Transverse colon (tissue), 4 donors: ENCODE data around the gene STAC3. TPM values are rescaled to one million over a fixed set of nuclear protein-coding genes. Genes with fewer than 3 reads are reported as not detected.

ENCODE experiments used
- DNase-seq: peaks from one replicate; pipeline ENCODE4 v3.0.0-alpha.2; 2019
- H3K27ac ChIP-seq, 4 donors: fragments of 200-600 bp; sonication (generic); 2 replicates each; pipeline ENCODE4 v1.5.1; 2016 to 2018; ENCODE audit warnings: inconsistent platforms in 4 of 4
- H3K27me3 ChIP-seq: fragments of 200-600 bp; sonication (generic); 2 replicates; pipeline ENCODE4 v1.5.1; 2017; ENCODE audit warnings: inconsistent platforms
- H3K36me3 ChIP-seq, 4 donors: fragments of 200-600 bp; sonication (generic); 2 replicates each; pipeline ENCODE4 v1.5.1; 2017 to 2019; ENCODE audit warnings: inconsistent platforms in 4 of 4
- H3K4me1 ChIP-seq, 4 donors: fragments of 200-600 bp; sonication (generic); 2 replicates each; pipeline ENCODE4 v1.5.1; 2017 to 2020; ENCODE audit warnings: inconsistent platforms in 4 of 4
- H3K4me3 ChIP-seq, 4 donors: fragments of 200-600 bp; sonication (generic); 1 replicate in 1 of 4; 2 replicates in 3 of 4; pipeline versions ENCODE4 v1.5.1 to v1.6.1; 2017 to 2019; ENCODE audit warnings: inconsistent platforms in 4 of 4
- H3K9me3 ChIP-seq, 2 donors: fragments of 200-600 bp; sonication (generic); 2 replicates each; pipeline ENCODE4 v1.5.1; 2017 to 2019; ENCODE audit warnings: inconsistent platforms in 2 of 2
- EP300 ChIP-seq: sonication (generic); formaldehyde crosslinking; IDR thresholded peaks from one replicate; pipeline ENCODE4 v1.6.1; 2017; ENCODE audit warnings: antibody characterized with exemption, low read depth
- POLR2A ChIP-seq: fragments of 450-650 bp; IDR thresholded peaks from one replicate; pipeline ENCODE4 v1.6.1; 2016; ENCODE audit warnings: antibody characterized with exemption, mild to moderate bottlenecking, moderate library complexity
- POLR2AphosphoS5 ChIP-seq, 3 donors: sonication (generic); formaldehyde crosslinking; IDR thresholded peaks; one replicate each; pipeline ENCODE4 v1.6.1; 2016; ENCODE audit warnings: antibody characterized with exemption in 3 of 3
- WGBS, 2 donors: methylation state at CpG; one replicate each; pipeline ENCODE4 v1.1.5; 2018; ENCODE audit warnings: low coverage in 1 of 2; 5-methylcytosine and 5-hydroxymethylcytosine counted together
- in situ Hi-C, 4 donors: fragments of 200-750 bp; cut with MboI; loops; one replicate each; pipeline versions ENCODE4 v1.15.0 to v1.15.1; 2017; ENCODE audit warnings: low sequenced_read_pairs in 3 of 4, low pct_ligation_motif_present in 1 of 4, low pct_unique_long_range_greater_than_20kb in 1 of 4
- intact Hi-C: fragments of 100-400 bp; cut with DNase I; formaldehyde crosslinking; loops from one replicate; pipeline ENCODE4 v1.15.1; 2023; ENCODE audit warnings: low total_unique reads
- total RNA-seq, 4 donors: library from RNA; depleted of rRNA; stranded (reverse); fragments of >200 nt; gene quantifications; one replicate each; pipeline ENCODE4 v1.1.0, GENCODE V29; 2016
- TF ChIP-seq, protein P1 (sequence below), 5 experiments: fragments of 200-600 bp in 3 of 5; fragments of 450-650 bp in 2 of 5; sonication (generic) in 3 of 5; IDR thresholded peaks; 1 replicate in 2 of 5; 2 replicates in 3 of 5; pipeline ENCODE4 v1.5.1; 2016 to 2017; ENCODE audit warnings: antibody characterized with exemption in 5 of 5, inconsistent platforms in 3 of 5, mild to moderate bottlenecking in 2 of 5, moderate library complexity in 1 of 5

The STAC3 gene
- total RNA-seq, 4 donors from 2014 or later: 1.8 to 3.3 (median 1.9) TPM

- no peak for DNase-seq
- no peaks in the 10 kb centered on the region for H3K9me3 ChIP-seq
- H3K27me3 ChIP-seq: peaks cover 99% of the 10 kb centered on the region
- in situ Hi-C loops: no loop called here
- no peak overlapping the region for H3K27ac ChIP-seq
- H3K36me3 ChIP-seq: no peaks in the 10 kb centered on the region
- H3K4me3 ChIP-seq: no peak overlapping the region
- H3K4me1 ChIP-seq: peaks cover 13 to 23% (median 22%) of the 10 kb centered on the region in 4 donors
- 3 to 8% methylated on average over 20 to 37 of the region's 38 CpGs for WGBS, 2 donors
- TF ChIP-seq POLR2AphosphoS5 (IDR thresholded peaks at IDR 0.05): no peak
- no peak for TF ChIP-seq POLR2A
- TF ChIP-seq, protein P1, sequence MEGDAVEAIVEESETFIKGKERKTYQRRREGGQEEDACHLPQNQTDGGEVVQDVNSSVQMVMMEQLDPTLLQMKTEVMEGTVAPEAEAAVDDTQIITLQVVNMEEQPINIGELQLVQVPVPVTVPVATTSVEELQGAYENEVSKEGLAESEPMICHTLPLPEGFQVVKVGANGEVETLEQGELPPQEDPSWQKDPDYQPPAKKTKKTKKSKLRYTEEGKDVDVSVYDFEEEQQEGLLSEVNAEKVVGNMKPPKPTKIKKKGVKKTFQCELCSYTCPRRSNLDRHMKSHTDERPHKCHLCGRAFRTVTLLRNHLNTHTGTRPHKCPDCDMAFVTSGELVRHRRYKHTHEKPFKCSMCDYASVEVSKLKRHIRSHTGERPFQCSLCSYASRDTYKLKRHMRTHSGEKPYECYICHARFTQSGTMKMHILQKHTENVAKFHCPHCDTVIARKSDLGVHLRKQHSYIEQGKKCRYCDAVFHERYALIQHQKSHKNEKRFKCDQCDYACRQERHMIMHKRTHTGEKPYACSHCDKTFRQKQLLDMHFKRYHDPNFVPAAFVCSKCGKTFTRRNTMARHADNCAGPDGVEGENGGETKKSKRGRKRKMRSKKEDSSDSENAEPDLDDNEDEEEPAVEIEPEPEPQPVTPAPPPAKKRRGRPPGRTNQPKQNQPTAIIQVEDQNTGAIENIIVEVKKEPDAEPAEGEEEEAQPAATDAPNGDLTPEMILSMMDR (IDR thresholded peaks at IDR 0.05): no peak
- TF ChIP-seq EP300: no peak
- intact Hi-C loops: no loop called here
Measured at GRCh38 chr12:57219993-57220754, 30.8 kb downstream of the STAC3 start.

DNA sequence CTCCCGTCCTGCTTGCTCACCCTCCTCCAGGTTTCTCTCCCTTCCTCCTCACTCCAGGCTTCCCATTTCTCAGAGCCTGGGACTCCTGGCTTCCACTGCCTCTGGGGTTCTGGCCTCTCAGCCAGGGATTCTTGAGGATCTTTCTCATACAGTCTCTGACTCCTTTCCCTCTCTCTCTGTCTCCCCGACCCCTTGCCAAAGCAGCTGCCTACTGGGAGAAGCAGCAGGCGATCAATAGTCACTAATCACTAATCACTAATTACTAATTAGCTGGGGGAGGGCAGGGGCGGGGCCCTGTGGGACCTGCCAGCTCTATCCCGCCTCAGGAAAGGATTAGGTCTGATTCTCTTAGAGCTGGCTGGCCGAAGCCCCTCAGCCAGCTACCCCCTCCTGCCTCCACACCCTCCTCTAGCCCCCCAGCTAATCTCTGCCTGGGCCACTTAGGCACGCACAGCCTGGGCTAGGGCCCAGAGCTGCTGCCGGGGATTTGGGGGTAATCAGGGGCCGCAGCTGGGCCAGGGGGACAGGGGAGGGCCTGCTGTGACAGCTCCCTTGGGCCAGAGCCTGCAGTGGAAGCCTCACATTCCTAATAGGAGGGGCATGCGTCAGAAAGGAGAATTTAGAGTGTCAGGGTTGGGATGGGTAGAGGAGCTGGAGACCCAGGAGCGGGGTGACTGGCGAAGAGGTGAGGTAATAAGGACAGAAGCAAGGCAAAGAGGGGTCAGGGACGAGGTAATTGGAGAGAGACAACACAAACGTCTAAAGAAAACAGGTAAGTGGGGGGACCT is 31.6 kb downstream of the STAC3 start:
- H3K4me3 ChIP-seq: no peak overlapping the region
- H3K4me1 ChIP-seq: peaks cover 10 to 18% (median 18%) of the 10 kb centered on the region in 4 donors
- DNase-seq: no peak
- intact Hi-C loops (no loop called here), in situ Hi-C loops (no loop called here)
- no peaks in the 10 kb centered on the region for H3K36me3 ChIP-seq
- 49 to 57% methylated on average over 6 to 14 of the region's 14 CpGs for WGBS, 2 donors
- H3K27me3 ChIP-seq: peaks cover 99% of the 10 kb centered on the region
- no peaks in the 10 kb centered on the region for H3K9me3 ChIP-seq
- TF ChIP-seq, protein P1 (IDR thresholded peaks at IDR 0.05): no peak
- TF ChIP-seq EP300 (no peak), POLR2A (no peak), POLR2AphosphoS5 (IDR thresholded peaks at IDR 0.05) (no peak)
- H3K27ac ChIP-seq: no peak overlapping the region

DNA sequence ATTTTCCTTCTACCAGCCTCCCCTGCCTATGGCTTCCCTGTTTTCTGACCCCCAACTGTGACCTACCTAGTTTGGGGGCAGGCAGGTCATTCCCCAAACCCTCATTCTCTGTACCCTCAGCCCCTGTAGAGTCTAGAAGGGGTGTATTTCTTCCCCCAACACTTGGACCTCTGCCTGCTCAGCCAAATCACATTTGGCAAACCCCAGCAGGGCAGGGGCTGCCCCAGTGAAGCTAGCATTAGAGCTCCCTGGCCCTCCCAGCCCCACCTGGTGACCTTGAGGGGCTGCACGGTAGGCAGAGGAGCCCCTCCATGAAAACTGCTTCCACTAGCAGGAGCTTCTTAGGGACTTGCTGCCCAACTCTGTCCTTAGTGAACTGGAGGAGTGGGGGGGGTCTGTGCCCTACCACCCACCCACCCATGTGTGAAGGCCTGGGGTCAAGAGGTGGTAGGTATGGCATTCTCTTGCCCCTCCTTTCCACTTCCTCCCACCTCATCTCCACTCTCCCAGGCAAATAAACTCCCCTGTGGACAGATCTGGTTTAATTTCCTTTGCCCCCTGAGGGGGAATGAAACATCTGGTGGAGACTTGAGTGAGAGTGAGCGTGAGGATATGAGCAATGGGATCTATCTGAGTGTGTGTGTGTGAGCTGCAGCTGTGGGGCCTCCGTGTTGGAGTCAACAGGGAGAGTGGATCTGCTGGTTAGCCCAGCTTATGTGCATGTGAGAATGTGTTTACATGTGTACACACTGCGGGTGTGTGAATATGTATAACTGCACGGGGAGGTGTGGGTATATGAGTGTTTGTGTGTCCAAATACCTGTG is 32.7 kb downstream of the STAC3 start:
- Histone ChIP-seq H3K9me3 (no peaks in the 10 kb centered on the region), H3K27ac (no peak overlapping the region), H3K4me1 (peaks cover 16 to 27% (median 18%) of the 10 kb centered on the region in 4 donors), H3K36me3 (no peaks in the 10 kb centered on the region), H3K27me3 (peaks cover 88% of the 10 kb centered on the region), H3K4me3 (no peak overlapping the region)
- WGBS, 2 donors: 62% methylated on average over 5 of the region's 5 CpGs; no CpG with 5 or more reads in 1 of the 2 donors
- in situ Hi-C loops (no loop called here), intact Hi-C loops (no loop called here)
- TF ChIP-seq, protein P1 (IDR thresholded peaks at IDR 0.05): no peak
- TF ChIP-seq POLR2A (no peak), POLR2AphosphoS5 (IDR thresholded peaks at IDR 0.05) (no peak), EP300 (no peak)
- no peak for DNase-seq
